HG03571 (cell line): ENCODE data around the gene CACNA1B.

ENCODE experiments used
- ATAC-seq: cut with Tn5 transposase; IDR thresholded peaks from one replicate; pipeline ENCODE4 v1.9.1; 2021; ENCODE audit not compliant: unreplicated experiment

Gene CACNA1B

DNA sequence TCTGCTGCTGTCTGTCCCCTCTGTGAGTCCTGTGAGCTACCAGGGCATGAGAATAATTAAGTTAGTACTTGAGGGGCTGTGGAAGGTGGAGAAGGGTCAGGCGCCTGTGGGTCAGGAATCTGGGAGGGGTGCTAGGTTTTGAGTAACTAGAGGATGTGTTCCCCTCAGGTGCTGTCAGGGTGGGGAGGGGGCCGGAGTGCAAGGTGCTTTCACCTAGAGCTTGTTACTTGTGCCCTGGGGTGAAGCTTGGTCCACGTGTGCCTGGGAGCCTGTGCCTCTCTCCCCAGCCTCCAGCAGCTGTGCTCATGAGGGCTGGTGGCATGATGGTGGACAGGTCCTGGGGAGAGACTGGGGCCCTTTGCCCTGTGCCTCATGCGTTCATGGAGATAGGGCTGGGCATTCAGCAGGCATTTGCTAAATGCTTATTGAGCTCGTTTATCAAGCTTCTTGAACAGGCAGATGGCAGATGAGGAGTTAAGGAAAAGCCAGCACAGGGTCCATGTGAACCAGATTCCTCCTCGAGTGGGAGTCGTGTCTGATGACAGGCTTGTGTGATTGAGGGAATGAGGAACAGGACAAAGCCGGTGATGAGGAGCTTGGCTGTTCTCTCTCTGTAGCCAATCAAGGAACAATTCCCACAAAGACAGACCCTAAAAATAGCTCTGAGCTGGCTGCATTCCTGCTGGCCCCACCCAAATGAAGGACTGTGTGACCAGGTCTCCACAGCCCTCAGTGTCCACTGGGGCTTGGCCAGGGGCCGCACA lies 40.9 kb downstream of the CACNA1B start:
- no peak for ATAC-seq

GRCh38 chr9:137919095-137919465 lies 41.5 kb downstream of the CACNA1B start:
- ATAC-seq = no peak

GRCh38 chr9:137919649-137920141 lies 42.1 kb downstream of the CACNA1B start:
- no peak for ATAC-seq

DNA sequence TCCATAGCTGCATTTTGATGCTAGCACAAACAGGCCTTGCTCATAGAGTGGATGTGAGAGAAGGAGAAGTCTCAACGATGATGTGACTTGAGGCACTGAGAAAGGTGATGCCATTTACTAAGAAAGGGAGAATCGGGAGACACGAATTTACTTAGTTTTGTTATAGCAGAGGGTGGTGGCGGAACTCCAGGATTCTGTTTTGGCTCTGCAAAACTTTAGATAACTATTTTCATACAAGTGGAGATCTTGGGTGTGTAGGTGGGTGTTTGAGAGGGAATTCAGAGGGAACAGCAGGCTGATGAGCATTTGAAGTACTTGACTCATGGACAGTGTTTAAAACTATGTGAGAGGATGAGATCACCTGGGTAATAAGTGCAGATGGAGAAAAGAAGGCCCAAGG lies 43.2 kb downstream of the CACNA1B start:
- ATAC-seq = no peak

GRCh38 chr9:137924169-137924568 lies 46.6 kb downstream of the CACNA1B start:
- no peak for ATAC-seq

- no peak for ATAC-seq
Observed at GRCh38 chr9:137924761-137925369, 47.3 kb downstream of the CACNA1B start.

DNA sequence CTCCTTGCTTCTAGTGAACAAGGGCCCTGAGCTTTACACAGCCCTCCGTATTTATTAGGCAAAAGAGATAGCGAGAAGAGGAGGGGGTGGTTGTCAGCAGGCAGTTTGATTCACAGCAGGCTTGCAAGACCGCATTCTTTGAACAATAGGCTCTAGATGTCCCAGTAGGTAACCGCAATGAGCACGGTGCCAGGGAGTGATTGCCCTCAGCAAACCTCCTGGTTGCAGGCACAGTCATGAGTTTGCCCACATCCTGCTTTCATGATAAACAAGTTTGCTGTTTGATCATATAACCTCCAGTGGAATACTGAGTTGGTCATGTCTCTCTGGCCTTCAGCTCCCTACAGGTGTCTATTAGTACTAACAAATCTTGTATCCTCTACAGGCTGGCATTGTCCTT lies 66.1 kb downstream of the CACNA1B start:
- no peak for ATAC-seq

GRCh38 chr9:137945581-137945980 lies 68.0 kb downstream of the CACNA1B start:
- ATAC-seq = no peak

- no peak for ATAC-seq
Observed at GRCh38 chr9:137946993-137947392, 69.4 kb downstream of the CACNA1B start.

DNA sequence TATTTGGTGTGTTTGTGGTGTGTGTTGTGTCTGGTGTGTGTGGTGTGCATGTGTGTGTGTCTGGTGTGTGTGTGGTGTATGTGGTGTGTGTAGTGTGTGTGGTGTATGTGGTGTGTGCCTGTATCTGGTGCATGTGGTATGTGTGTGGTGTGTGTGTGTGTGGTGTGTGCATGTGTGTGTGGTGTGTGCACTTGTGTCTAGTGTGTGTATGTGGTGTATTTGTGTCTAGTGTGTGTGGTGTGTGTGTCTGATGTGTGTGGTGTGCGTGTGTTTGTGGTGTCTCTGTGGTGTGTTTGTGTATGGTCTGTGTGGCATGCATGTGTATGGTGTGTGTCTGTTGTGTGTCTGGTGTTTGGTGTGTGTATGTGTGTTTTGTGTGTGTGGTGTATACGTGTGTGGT lies 71.1 kb downstream of the CACNA1B start:
- no peak for ATAC-seq

GRCh38 chr9:137949260-137949659 lies 71.7 kb downstream of the CACNA1B start:
- no peak for ATAC-seq

DNA sequence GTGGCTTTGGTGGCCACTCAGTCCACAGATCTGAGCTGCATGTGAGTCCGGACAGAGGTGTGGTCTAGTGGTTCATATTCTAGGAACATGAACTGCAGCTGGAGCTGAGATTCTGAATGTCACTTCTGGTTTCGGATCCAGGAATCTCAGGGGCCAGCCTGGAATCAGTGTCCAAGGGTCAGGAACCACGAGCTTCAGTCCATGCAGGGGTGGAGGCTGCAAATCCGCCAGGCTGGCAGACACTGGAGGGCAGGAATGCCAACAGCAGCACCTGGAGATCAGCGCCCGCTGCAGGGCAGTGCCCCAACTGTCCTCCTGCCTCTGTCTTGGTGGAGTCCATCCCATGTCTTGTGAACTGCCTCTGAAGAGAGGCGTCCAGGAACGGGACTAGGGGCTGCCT lies 73.5 kb downstream of the CACNA1B start:
- no peak for ATAC-seq

- ATAC-seq = no peak
Observed at GRCh38 chr9:137951597-137952490, 74.3 kb downstream of the CACNA1B start.

GRCh38 chr9:137952976-137953666 lies 75.5 kb downstream of the CACNA1B start:
- no peak for ATAC-seq

DNA sequence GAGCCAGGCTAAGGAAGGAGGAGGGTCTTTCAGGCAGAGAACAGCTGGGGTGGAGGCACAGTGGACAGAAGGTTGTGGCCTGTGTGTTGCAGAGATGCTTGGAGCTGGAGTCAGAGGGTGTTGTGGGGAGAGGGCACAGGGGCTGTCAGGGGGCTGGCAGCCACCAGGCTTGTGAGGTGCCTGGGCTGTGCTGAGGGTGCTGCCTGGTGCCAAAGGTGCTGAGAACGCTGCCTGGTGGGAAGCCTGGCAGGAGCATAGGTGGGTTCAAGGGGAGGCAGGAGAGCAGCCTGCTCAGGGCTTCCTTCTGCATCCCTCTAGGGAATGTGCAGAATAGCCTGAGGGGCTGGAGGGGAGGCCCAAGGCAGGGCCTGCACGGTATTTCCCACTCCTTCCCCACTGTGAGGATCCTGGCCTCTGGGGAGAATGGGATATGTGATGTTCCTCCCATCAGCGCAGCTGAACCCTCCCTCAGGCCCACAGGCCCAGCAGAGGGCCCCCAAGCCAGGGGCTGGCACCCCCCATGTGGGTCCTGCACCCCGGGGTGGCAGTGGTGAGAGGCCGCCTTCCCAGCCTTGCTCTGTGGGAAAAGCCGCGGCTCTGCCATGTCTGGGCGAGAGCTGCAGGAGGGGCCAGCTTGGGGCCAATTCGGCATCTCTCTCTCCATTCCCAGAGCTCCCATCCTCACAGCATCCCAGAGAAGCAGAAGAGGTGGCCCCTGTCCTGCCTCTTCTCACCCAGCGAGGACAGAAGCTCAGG lies 76.3 kb downstream of the CACNA1B start:
- no peak for ATAC-seq

DNA sequence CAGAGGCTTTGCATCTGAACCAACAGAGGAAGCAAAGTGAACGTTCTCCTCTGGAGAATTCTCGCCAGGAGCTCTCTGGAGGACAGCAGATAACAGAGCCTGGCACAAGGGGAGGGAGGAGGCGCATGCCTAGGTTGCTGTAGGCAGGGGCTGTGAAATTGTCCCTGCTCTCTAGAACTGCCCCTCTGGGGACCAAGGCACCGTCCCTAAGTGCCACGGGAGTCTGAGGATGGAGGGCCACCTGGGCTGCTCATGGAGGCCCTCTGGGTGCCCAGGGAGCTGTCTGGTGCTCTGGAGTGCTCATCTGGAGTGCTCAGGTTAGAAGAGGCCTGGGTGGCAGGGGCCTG lies 77.6 kb downstream of the CACNA1B start:
- no peak for ATAC-seq

GRCh38 chr9:137955586-137955985 lies 78.0 kb downstream of the CACNA1B start:
- ATAC-seq = no peak

GRCh38 chr9:137956039-137956438 lies 78.5 kb downstream of the CACNA1B start:
- ATAC-seq = no peak

GRCh38 chr9:137956688-137957385 lies 79.3 kb downstream of the CACNA1B start:
- no peak for ATAC-seq
